ENCODE results near the gene FRMPD1. TPM values are rescaled to one million over a fixed set of nuclear protein-coding genes. Genes with fewer than 3 reads are reported as not detected.

Gene FRMPD1
- polyA plus RNA-seq, 2 of the 4 experiments (the other 2 are of a cell fraction): 0.01 TPM; not detected in 1

GRCh38 chr9:37769306-37769705 lies 118.6 kb downstream of the FRMPD1 start:
- Histone ChIP-seq H3K27ac (no peak overlapping the region), H3K4me2 (no peak overlapping the region), H3K9me3 (no peaks in the 10 kb centered on the region), H3K4me3 (no peak overlapping the region), H3K4me1 (no peaks in the 10 kb centered on the region)
- no peak for TF ChIP-seq CHD2 (IDR thresholded peaks at IDR 0.05; ENCODE audit: low read length, partially characterized antibody)
- no peak for TF ChIP-seq KDM1A (IDR thresholded peaks at IDR 0.05; ENCODE audit: low read depth)
- no peak for TF ChIP-seq ATOH8 (CRISPR knock-in tag; IDR thresholded peaks at IDR 0.05; ENCODE audit: low read depth)
- TF ChIP-seq HOXB13 (CRISPR knock-in tag; IDR thresholded peaks at IDR 0.05; ENCODE audit: low read depth): no peak
- TF ChIP-seq MAZ (IDR thresholded peaks at IDR 0.05; ENCODE audit: borderline replicate concordance, low read depth, low read length): no peak
- TF ChIP-seq MAX (IDR thresholded peaks at IDR 0.05): no peak
- no peak for TF ChIP-seq CEBPB (IDR thresholded peaks at IDR 0.05)
- no peak for TF ChIP-seq SMC3 (IDR thresholded peaks at IDR 0.05)
- TF ChIP-seq HMGXB4 (CRISPR knock-in tag; IDR thresholded peaks at IDR 0.05; ENCODE audit: borderline replicate concordance): no peak
- TF ChIP-seq MYC (IDR thresholded peaks at IDR 0.05; ENCODE audit: borderline replicate concordance, low read length): no peak
- TF ChIP-seq NFE2L2 (conservative IDR thresholded peaks at IDR 0.05; ENCODE audit: low read length): no peak
- TF ChIP-seq JUN (IDR thresholded peaks at IDR 0.05): no peak
- no peak for TF ChIP-seq EHMT2 (IDR thresholded peaks at IDR 0.05; ENCODE audit: low read depth)
- TF ChIP-seq BCL3 (IDR thresholded peaks at IDR 0.05): no peak
- TF ChIP-seq EHF (CRISPR knock-in tag; IDR thresholded peaks at IDR 0.05): no peak
- TF ChIP-seq HDAC2 (IDR thresholded peaks at IDR 0.05): no peak
- DNase-seq (ENCODE audit: low read depth in 1 of 2, low spot score in 1 of 2) (no peak), ATAC-seq (no peak), FAIRE-seq (no peak)
- 86% methylated on average over 5 of the region's 5 CpGs for WGBS (ENCODE audit: missing lambda C conversion rate)
- ChIA-PET CTCF (interaction anchor here (0.6 to 1.9 kb wide), 2 partner anchors 16 to 631 kb away, joined by 3 to 6 read pairs; partner anchors contain the start of gene EXOSC3), POLR2A (interaction anchor here (1.6 kb wide), 1 partner anchor 15 kb away, joined by 7 read pairs; the partner anchor contains the start of gene EXOSC3)

GRCh38 chr9:37769995-37770394 lies 119.2 kb downstream of the FRMPD1 start:
- WGBS (ENCODE audit: missing lambda C conversion rate): 92% methylated on average over 3 of the region's 3 CpGs
- no peaks in the 10 kb centered on the region for H3K9me3 ChIP-seq
- H3K27ac ChIP-seq: no peak overlapping the region
- H3K4me2 ChIP-seq: no peak overlapping the region
- no peak for TF ChIP-seq USF2 (IDR thresholded peaks at IDR 0.05)
- no peak overlapping the region for H3K4me3 ChIP-seq
- POLR2A ChIA-PET: interaction anchor here (1.6 kb wide), 1 partner anchor 14 kb away, joined by 7 read pairs; the partner anchor contains the start of gene EXOSC3
- no peaks in the 10 kb centered on the region for H3K4me1 ChIP-seq
- DNase-seq (ENCODE audit: low read depth in 1 of 2, low spot score in 1 of 2): no peak
- no peak for FAIRE-seq
- ATAC-seq: 0 out of 6 replicates have a peak, but pooled peaks of 1 of the 2 experiments have one; percentile 28
- CTCF ChIA-PET: interaction anchor here (1.9 kb wide), 1 partner anchor 15 kb away, joined by 6 read pairs; the partner anchor contains the start of gene EXOSC3
